HEK293 (cell line): ENCODE results near the gene TDRD3.

Experiments used
- ZNF19 ChIP-seq: fragments of 450-650 bp; formaldehyde crosslinking; IDR thresholded peaks from 2 replicates; pipeline ENCODE4; 2016; ENCODE audit warnings: missing biosample characterization, missing genetic modification characterization, low read depth
- ZNF391 ChIP-seq: fragments of 450-650 bp; formaldehyde crosslinking; IDR thresholded peaks from 2 replicates; pipeline ENCODE4 v1.5.1; 2016; ENCODE audit warnings: low read depth, missing biosample characterization, missing genetic modification characterization, borderline replicate concordance
- TF ChIP-seq, protein P1 (sequence below): fragments of 450-650 bp; formaldehyde crosslinking; IDR thresholded peaks from 2 replicates; pipeline ENCODE4 v1.5.1; 2016; ENCODE audit warnings: missing biosample characterization, missing genetic modification characterization

DNA sequence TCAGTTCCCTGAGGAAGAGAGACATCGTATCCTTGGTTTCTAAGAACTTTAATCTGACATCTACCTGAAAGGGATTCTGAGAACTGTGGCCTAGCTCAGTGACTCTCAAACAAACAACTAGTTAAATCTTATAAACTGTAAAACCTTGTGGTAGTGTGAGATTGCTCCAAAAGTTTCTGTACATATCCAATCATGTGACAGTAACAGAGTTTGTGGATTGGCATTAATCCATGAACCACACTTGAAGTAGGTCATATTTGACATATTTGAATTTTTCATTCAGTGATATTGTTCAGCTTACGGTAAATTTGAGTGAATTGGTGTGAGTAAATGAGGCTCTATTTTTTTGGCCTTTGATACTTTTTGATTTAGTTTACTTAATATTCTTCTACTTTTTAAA, 15.0 kb downstream of the TDRD3 start:
- no peak for TF ChIP-seq ZNF19 (tag by site-specific recombination)
- no peak for TF ChIP-seq ZNF391 (tag by site-specific recombination)
- TF ChIP-seq, protein P1, sequence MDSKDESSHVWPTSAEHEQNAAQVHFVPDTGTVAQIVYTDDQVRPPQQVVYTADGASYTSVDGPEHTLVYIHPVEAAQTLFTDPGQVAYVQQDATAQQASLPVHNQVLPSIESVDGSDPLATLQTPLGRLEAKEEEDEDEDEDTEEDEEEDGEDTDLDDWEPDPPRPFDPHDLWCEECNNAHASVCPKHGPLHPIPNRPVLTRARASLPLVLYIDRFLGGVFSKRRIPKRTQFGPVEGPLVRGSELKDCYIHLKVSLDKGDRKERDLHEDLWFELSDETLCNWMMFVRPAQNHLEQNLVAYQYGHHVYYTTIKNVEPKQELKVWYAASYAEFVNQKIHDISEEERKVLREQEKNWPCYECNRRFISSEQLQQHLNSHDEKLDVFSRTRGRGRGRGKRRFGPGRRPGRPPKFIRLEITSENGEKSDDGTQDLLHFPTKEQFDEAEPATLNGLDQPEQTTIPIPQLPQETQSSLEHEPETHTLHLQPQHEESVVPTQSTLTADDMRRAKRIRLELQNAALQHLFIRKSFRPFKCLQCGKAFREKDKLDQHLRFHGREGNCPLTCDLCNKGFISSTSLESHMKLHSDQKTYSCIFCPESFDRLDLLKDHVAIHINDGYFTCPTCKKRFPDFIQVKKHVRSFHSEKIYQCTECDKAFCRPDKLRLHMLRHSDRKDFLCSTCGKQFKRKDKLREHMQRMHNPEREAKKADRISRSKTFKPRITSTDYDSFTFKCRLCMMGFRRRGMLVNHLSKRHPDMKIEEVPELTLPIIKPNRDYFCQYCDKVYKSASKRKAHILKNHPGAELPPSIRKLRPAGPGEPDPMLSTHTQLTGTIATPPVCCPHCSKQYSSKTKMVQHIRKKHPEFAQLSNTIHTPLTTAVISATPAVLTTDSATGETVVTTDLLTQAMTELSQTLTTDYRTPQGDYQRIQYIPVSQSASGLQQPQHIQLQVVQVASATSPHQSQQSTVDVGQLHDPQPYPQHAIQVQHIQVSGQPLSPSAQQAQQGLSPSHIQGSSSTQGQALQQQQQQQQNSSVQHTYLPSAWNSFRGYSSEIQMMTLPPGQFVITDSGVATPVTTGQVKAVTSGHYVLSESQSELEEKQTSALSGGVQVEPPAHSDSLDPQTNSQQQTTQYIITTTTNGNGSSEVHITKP (tag by site-specific recombination), result no peak
